ENCODE data around the gene FNBP1. TPM values are rescaled to one million over a fixed set of nuclear protein-coding genes. Genes with fewer than 3 reads are reported as not detected.
A peak's percentile ranks its signal among the peaks of the same experiment; 100 is the strongest.
"Not testable (repeated sequence)": the region's sequence is repeated elsewhere in the genome, so short reads cannot be mapped to it uniquely, and the experiment has no call there.

Gene FNBP1
- total RNA-seq, 3 donors from 2014 or later = 156 to 174 (median 163) TPM

DNA sequence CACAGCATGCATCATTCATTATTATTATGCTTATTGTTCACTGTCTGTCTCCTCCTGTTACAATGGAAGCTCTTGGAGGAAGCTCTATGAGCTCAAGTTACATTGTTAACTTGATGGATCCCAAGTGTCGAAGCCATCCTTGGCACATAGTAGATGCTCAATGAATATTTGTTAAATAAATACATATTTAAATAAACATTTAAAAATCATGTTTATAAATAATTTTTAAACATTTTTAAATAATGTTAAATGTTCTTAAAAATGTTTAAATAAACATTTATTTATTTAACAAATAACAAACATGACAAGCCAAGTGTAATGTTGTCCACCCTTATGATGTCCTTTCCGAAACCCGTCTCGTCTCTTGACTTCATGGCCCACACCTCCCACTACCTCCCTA lies 138.3 kb downstream of the FNBP1 start:
- H3K36me3 Mint-ChIP-seq (ENCODE audit: insufficient read depth) = peaks cover 50% of the 10 kb centered on the region
- no peaks in the 10 kb centered on the region for H3K9me3 Mint-ChIP-seq
- ATAC-seq (no peak), DNase-seq (no peak)
- H3K4me1 Mint-ChIP-seq (ENCODE audit: low read depth) = peaks cover 10% of the 10 kb centered on the region
- no peak overlapping the region for H3K4me3 Mint-ChIP-seq
- no peaks in the 10 kb centered on the region for H3K27me3 Mint-ChIP-seq (ENCODE audit: low read depth)

- ATAC-seq = no peak
- H3K4me1 Mint-ChIP-seq (ENCODE audit: low read depth) = peaks cover 15% of the 10 kb centered on the region
- H3K4me3 Mint-ChIP-seq = no peak overlapping the region
Observed at GRCh38 chr9:129902740-129903134, 140.3 kb downstream of the FNBP1 start.

DNA sequence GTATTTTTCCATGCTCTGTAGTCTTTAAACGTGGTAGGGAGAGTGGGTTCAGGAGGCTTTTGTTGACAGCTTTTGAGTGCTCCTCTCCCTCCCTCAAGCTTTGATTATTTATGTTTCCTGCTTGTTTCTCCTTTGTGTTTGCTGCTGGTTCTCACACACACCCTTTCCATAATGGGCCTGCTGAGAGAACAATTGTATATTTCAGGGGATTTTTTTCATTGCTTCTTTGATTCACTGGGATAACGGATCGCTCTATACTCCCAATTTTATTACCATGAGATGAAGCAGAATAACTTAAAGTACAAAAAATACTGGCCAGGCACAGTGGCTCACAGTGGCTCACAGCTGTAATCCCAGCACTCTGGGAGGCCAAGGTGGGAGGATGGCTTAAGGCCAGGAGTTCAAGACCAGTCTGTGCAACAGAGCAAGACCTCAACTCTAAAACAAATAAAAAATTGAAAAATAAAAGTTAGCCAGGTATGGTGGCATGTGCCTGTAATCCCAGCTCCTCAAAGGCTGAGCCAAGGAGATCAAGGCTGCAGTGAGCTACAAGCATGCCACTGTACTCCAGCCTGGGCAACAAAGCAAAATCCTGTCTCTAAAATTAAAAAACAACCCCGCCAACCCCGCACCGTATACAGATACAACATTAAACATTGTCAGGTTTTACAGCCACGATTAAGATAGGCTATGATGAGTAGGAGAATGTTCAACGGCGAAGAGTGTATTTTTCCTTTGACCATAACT lies 140.8 kb downstream of the FNBP1 start:
- H3K4me3 Mint-ChIP-seq = no peak overlapping the region
- peaks cover 62% of the 10 kb centered on the region for H3K36me3 Mint-ChIP-seq (ENCODE audit: insufficient read depth)
- H3K9me3 Mint-ChIP-seq = no peaks in the 10 kb centered on the region
- H3K4me1 Mint-ChIP-seq (ENCODE audit: low read depth) = peaks cover 17% of the 10 kb centered on the region
- ATAC-seq (no peak), DNase-seq (no peak)
- no peaks in the 10 kb centered on the region for H3K27me3 Mint-ChIP-seq (ENCODE audit: low read depth)

More at GRCh38 chr9:129902740-129903134, 140.3 kb downstream of the FNBP1 start:
- no peaks in the 10 kb centered on the region for H3K27me3 Mint-ChIP-seq (ENCODE audit: low read depth)
- no peaks in the 10 kb centered on the region for H3K9me3 Mint-ChIP-seq
- no peak for DNase-seq
- peaks cover 61% of the 10 kb centered on the region for H3K36me3 Mint-ChIP-seq (ENCODE audit: insufficient read depth)

DNA sequence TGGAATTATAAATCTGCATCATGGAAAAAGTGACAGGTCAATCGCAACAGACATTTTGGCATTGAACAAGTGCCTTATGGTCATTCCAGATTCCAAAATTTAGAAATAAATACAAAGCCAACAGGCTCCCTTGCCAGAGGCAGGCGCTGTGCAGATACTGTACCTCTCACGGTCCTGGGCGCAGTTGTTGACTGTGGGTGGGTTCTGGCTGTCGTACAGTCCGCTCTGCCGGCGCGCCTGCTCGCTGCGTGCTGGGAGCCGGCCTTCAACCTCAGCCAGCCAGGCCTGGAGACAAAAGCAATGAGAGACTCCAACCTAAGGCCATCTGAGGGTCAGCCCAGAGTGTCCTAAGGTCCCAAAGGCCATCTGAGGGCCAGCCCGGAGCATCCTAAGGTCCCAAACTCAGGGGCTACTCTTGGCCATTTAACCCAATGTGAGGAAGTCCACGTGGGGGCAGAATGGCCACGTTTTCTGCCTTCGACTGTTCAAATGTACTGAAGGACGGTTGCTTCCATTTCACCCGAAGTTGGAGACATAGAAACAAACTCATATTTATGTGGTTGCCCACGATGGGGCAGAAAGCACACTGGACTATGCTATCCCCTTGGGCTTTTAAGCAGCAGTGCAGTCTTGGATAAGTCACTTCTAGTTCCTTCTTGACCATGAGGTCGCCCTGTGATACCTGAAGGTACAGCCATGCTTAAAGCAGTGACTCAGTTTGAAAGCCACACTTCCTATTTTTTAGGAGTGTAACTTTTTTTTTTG lies 142.5 kb downstream of the FNBP1 start:
- Mint-ChIP-seq H3K4me1 (ENCODE audit: low read depth) (peaks cover 33% of the 10 kb centered on the region), H3K27me3 (ENCODE audit: low read depth) (no peaks in the 10 kb centered on the region), H3K4me3 (no peak overlapping the region), H3K9me3 (no peaks in the 10 kb centered on the region), H3K36me3 (ENCODE audit: insufficient read depth) (peaks cover 64% of the 10 kb centered on the region)
- ATAC-seq (no peak), DNase-seq (no peak)

- no peaks in the 10 kb centered on the region for H3K27me3 Mint-ChIP-seq (ENCODE audit: low read depth)
- no peak overlapping the region for H3K4me3 Mint-ChIP-seq
- DNase-seq (no peak), ATAC-seq (no peak)
- no peaks in the 10 kb centered on the region for H3K9me3 Mint-ChIP-seq
- H3K36me3 Mint-ChIP-seq (ENCODE audit: insufficient read depth) = peaks cover 66% of the 10 kb centered on the region
- H3K4me1 Mint-ChIP-seq (ENCODE audit: low read depth) = peaks cover 41% of the 10 kb centered on the region
Observed at GRCh38 chr9:129899620-129900019, 143.4 kb downstream of the FNBP1 start.

DNA sequence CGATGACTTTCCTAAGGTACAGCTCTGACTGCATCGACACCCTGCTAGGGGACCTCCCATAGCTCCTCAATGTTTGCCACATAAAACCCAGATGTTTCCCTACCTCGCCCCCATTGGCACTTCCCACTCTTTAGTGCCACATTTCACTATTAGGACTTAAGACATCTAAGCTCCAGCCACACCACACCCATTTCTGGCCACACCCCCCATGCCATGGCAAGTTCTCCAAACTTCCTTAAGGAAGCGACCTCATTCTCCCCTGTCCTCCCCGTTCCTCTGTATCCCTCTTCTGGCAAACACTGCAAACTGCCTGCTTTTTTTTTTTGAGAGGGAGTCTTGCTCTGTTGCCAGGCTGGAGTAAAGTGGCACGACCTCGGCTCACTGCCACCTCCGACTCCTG lies 144.8 kb downstream of the FNBP1 start:
- no peak overlapping the region for H3K4me3 Mint-ChIP-seq
- H3K36me3 Mint-ChIP-seq (ENCODE audit: insufficient read depth) = peaks cover 67% of the 10 kb centered on the region
- H3K27me3 Mint-ChIP-seq (ENCODE audit: low read depth) = no peaks in the 10 kb centered on the region
- no peak for ATAC-seq
- no peak for DNase-seq
- H3K9me3 Mint-ChIP-seq = no peaks in the 10 kb centered on the region
- H3K4me1 Mint-ChIP-seq (ENCODE audit: low read depth) = peaks cover 50% of the 10 kb centered on the region

DNA sequence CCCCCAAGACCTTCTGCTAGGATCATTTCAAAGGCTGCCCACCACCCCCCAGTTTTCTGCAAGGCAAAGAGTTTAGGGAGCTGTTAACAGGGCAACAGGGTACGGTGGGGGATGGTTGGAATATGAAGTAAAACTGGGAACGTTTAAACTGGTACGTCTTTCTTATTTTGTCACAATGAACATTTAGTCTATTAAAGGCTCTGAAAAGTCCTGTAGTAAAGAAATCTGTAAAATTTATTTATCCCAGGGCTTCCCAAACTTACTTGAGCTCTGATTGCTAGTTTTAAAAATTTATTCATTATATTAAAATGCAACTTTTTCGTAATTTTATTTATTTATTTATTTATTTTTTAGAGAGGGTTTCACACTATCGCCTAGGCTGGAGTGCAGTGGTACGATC lies 145.7 kb downstream of the FNBP1 start:
- H3K36me3 Mint-ChIP-seq (ENCODE audit: insufficient read depth) = peaks cover 65% of the 10 kb centered on the region
- H3K27me3 Mint-ChIP-seq (ENCODE audit: low read depth) = no peaks in the 10 kb centered on the region
- DNase-seq (no peak), ATAC-seq (no peak)
- no peak overlapping the region for H3K4me3 Mint-ChIP-seq
- no peaks in the 10 kb centered on the region for H3K9me3 Mint-ChIP-seq
- H3K4me1 Mint-ChIP-seq (ENCODE audit: low read depth) = peaks cover 55% of the 10 kb centered on the region

DNA sequence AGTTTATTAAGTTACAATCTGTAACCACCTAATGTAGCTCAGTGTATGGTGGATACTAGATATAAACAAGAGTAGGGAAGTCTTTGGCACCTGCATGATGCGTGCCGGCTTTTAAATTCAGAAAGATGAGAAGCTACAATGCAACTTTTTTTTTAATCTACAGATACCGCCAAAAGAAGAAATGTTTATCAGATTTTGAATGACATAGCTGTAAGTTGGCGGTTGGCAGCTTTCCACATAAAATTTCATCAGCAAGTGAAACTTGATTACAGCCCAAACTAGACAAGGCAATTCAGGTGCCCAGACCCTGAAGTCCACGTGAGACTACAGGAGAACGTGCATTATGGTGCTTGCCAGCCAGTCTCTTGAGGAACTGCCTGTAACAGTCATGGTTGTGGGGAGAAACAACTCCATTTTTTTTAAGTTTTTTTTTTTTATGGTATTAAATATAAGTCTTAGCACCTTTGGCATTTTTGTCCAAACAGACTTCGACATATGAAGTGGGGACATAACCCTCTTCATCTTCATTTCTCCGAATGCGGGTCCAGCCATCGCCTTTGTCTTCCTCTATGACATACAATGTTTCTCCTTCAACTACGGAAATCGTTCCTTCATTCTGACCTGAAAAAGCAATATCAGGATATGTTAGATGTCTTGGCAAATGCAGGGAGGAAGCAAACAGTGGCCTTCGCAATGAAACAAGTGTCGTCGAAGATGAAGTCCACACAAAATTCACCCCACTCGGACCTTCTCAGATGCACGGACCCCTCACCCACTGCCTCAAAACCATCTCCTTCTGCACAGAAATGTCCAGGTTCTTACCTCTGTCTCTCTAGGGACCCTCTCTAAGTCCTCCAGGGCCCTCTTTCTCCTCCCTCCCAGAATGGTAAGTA lies 147.4 kb downstream of the FNBP1 start:
- no peak overlapping the region for H3K4me3 Mint-ChIP-seq
- ATAC-seq (no peak), DNase-seq (no peak)
- H3K4me1 Mint-ChIP-seq (ENCODE audit: low read depth) = peaks cover 70% of the 10 kb centered on the region
- no peaks in the 10 kb centered on the region for H3K9me3 Mint-ChIP-seq
- H3K36me3 Mint-ChIP-seq (ENCODE audit: insufficient read depth) = peaks cover 62% of the 10 kb centered on the region
- H3K27me3 Mint-ChIP-seq (ENCODE audit: low read depth) = no peaks in the 10 kb centered on the region

DNA sequence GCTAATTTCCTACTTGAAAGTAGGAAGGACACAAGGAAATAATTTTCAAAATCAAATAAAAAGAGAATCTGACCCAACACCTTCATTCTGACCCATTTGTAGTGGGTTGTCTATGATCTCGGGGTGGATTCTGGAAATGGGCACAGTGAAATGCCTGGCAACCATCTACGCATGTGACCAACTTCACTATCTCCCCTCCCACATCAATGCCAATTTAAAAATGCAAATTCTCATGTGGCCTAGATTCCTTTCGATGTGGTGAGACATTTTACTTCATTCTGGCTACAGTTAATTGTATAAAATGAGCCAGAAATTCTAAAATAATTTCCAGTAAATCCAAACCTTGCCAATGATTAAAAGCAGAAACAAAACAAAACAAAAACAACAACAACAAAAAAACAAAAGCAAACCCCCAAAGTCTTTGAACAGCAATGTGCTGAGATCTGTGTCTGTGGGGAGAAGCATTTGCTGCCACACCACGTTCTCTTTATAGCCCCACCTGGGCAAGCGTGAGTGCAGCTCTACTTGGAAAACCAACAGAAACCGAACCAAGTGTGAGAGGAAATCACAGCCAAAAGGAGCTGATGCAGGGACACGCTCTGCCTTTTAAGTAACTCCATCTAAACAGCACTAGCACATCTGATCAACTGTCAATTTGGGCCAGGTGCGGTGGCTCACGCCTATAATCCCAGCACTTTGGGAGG lies 148.7 kb downstream of the FNBP1 start:
- Mint-ChIP-seq H3K4me1 (ENCODE audit: low read depth) (peaks cover 78% of the 10 kb centered on the region), H3K4me3 (peak overlapping the region; percentile 17), H3K36me3 (ENCODE audit: insufficient read depth) (peaks cover 57% of the 10 kb centered on the region), H3K9me3 (no peaks in the 10 kb centered on the region), H3K27me3 (ENCODE audit: low read depth) (no peaks in the 10 kb centered on the region)
- ATAC-seq (no peak), DNase-seq (no peak)

DNA sequence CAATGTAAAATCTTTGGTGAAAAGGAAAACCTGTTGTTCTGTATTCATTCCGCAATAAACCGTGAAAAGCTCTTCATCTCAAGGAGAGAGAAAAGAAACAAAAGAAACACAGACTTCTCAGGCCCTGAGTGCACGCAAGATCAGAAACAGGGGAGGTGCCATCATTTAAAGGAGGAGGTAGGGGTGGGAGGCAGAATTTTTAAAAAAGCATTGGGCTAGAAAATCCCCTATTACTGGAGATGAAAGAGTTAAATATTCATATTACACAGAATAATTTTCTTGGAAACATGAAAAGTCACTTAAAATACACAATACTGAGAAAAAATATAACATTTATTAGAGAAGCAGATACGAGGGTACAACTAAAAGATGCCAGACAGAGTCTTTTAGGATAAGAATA lies 151.4 kb downstream of the FNBP1 start:
- H3K36me3 Mint-ChIP-seq (ENCODE audit: insufficient read depth) = peaks cover 38% of the 10 kb centered on the region

GRCh38 chr9:129890718-129891299 lies 152.2 kb downstream of the FNBP1 start:
- peaks cover 91% of the 10 kb centered on the region for H3K4me1 Mint-ChIP-seq (ENCODE audit: low read depth)
- not testable (repeated sequence) for DNase-seq

More for the DNA sequence above, 151.4 kb downstream of the FNBP1 start:
- Mint-ChIP-seq H3K4me1 (ENCODE audit: low read depth) (peaks cover 92% of the 10 kb centered on the region), H3K9me3 (no peaks in the 10 kb centered on the region), H3K4me3 (peak overlapping the region; percentile 81), H3K27me3 (ENCODE audit: low read depth) (no peaks in the 10 kb centered on the region)
- no peak for DNase-seq
- ATAC-seq = no peak

GRCh38 chr9:129889941-129890717 lies 152.9 kb downstream of the FNBP1 start:
- Mint-ChIP-seq H3K4me3 (peak overlapping the region; percentile 81), H3K4me1 (ENCODE audit: low read depth) (peaks cover 91% of the 10 kb centered on the region), H3K27me3 (ENCODE audit: low read depth) (no peaks in the 10 kb centered on the region), H3K36me3 (ENCODE audit: insufficient read depth) (peaks cover 28% of the 10 kb centered on the region), H3K9me3 (no peaks in the 10 kb centered on the region)
- ATAC-seq = peak; percentile 5 to 7
- DNase-seq = peak; percentile 67

More at GRCh38 chr9:129890718-129891299, 152.2 kb downstream of the FNBP1 start:
- not testable (repeated sequence) for ATAC-seq; H3K9me3 Mint-ChIP-seq; H3K27me3 Mint-ChIP-seq (ENCODE audit: low read depth)
- Mint-ChIP-seq H3K36me3 (ENCODE audit: insufficient read depth) (peaks cover 33% of the 10 kb centered on the region), H3K4me3 (peak overlapping the region; percentile 81)
